Liver (tissue), 9 donors: ENCODE data around the gene SAPCD2. TPM values are rescaled to one million over a fixed set of nuclear protein-coding genes. Genes with fewer than 3 reads are reported as not detected.

Experiments
- DNase-seq: peaks from one replicate; pipeline ENCODE4 v3.0.0-alpha.2; 2017; ENCODE audit warnings: low spot score
- H3K27ac ChIP-seq, 2 donors: one replicate each; pipeline ENCODE4 v1.7.0; 2013; ENCODE audit warnings: inconsistent platforms in 2 of 2, low read length in 2 of 2, control low read depth in 1 of 2, low read depth in 1 of 2, mild to moderate bottlenecking in 1 of 2
- H3K27me3 ChIP-seq, 4 donors: one replicate each; pipeline versions ENCODE4 v1.6.1 to v1.7.0; 2013; ENCODE audit warnings: low read length in 3 of 4, inconsistent platforms in 1 of 4, mild to moderate bottlenecking in 1 of 4, moderate library complexity in 1 of 4; ENCODE audit not compliant: control insufficient read depth in 4 of 4, insufficient read depth in 4 of 4
- H3K36me3 ChIP-seq, 4 donors: one replicate each; pipeline versions ENCODE4 v1.6.1 to v1.7.0; 2013; ENCODE audit warnings: low read length in 3 of 4, mild to moderate bottlenecking in 3 of 4, low read depth in 1 of 4, moderate library complexity in 1 of 4; ENCODE audit not compliant: control insufficient read depth in 4 of 4, insufficient read depth in 3 of 4
- H3K4me1 ChIP-seq, 4 donors: one replicate each; pipeline versions ENCODE4 v1.6.1 to v1.7.0; 2013; ENCODE audit warnings: low read length in 3 of 4, mild to moderate bottlenecking in 3 of 4, moderate library complexity in 1 of 4; ENCODE audit not compliant: control insufficient read depth in 4 of 4, insufficient read depth in 4 of 4
- H3K4me3 ChIP-seq, 3 donors: one replicate each; pipeline versions ENCODE4 v1.6.1 to v1.7.0; 2013; ENCODE audit warnings: low read length in 3 of 3, control low read depth in 1 of 3, low read depth in 1 of 3, mild to moderate bottlenecking in 1 of 3
- H3K9ac ChIP-seq, 2 donors: one replicate each; pipeline ENCODE4 v1.7.0; 2013; ENCODE audit warnings: low read length in 2 of 2, mild to moderate bottlenecking in 2 of 2, moderate library complexity in 2 of 2, control low read depth in 1 of 2, low read depth in 1 of 2
- H3K9me3 ChIP-seq, 4 donors: one replicate each; pipeline versions ENCODE4 v1.6.1 to v1.7.0; 2013; ENCODE audit warnings: low read length in 3 of 4; ENCODE audit not compliant: control insufficient read depth in 4 of 4
- FOXA1 ChIP-seq: IDR thresholded peaks from 2 replicates; pipeline ENCODE4 v1.6.1; 2016; ENCODE audit warnings: antibody characterized with exemption
- FOXA2 ChIP-seq: IDR thresholded peaks from 2 replicates; pipeline ENCODE4 v1.6.1; 2016; ENCODE audit warnings: antibody characterized with exemption
- GABPA ChIP-seq, 2 donors: IDR thresholded peaks in 1 of 2; conservative IDR thresholded peaks in 1 of 2; 2 replicates each; pipeline ENCODE4 v1.6.1; 2016; ENCODE audit warnings: antibody characterized with exemption in 2 of 2, mild to moderate bottlenecking in 1 of 2, moderate library complexity in 1 of 2
- HNF4A ChIP-seq, 2 donors: conservative IDR thresholded peaks; 2 replicates each; pipeline ENCODE4 v1.6.1; 2016; ENCODE audit warnings: antibody characterized with exemption in 2 of 2, mild to moderate bottlenecking in 2 of 2
- HNF4G ChIP-seq: IDR thresholded peaks from 2 replicates; pipeline ENCODE4 v1.6.1; 2016; ENCODE audit warnings: antibody characterized with exemption
- JUND ChIP-seq, 2 donors: IDR thresholded peaks; 2 replicates each; pipeline ENCODE4 v1.6.1; 2016; ENCODE audit warnings: antibody characterized with exemption in 2 of 2
- NR2F2 ChIP-seq: IDR thresholded peaks from 2 replicates; pipeline ENCODE4 v1.6.1; 2016; ENCODE audit warnings: antibody characterized with exemption
- RAD21 ChIP-seq, 2 donors: IDR thresholded peaks; 2 replicates each; pipeline ENCODE4 v1.6.1; 2016; ENCODE audit warnings: antibody characterized with exemption in 2 of 2, mild to moderate bottlenecking in 2 of 2
- RXRA ChIP-seq, 2 donors: IDR thresholded peaks; 2 replicates each; pipeline ENCODE4 v1.6.1; 2017 to 2018; ENCODE audit warnings: antibody characterized with exemption in 2 of 2, mild to moderate bottlenecking in 1 of 2
- SP1 ChIP-seq: IDR thresholded peaks from 2 replicates; pipeline ENCODE4 v1.6.1; 2018; ENCODE audit warnings: antibody characterized with exemption, mild to moderate bottlenecking
- TAF1 ChIP-seq: conservative IDR thresholded peaks from 2 replicates; pipeline ENCODE4 v1.6.1; 2016; ENCODE audit warnings: antibody characterized with exemption, mild to moderate bottlenecking
- WGBS: extraction: QIAGEN DNeasy Blood & Tissue Kit; methylation state at CpG from one replicate; pipeline ENCODE4 v1.1.7; 2013; 5-methylcytosine and 5-hydroxymethylcytosine counted together
- polyA plus RNA-seq, 2 donors: library from polyadenylated mRNA; stranded (reverse) in 1 of 2; unstranded in 1 of 2; fragments of 200-250 nt in 1 of 2; fragments of >200 nt in 1 of 2; fragmentation: Nextera tagmentation in 1 of 2; extraction: Ambion mirVana in 1 of 2; gene quantifications; one replicate each; pipeline versions ENCODE4 v1.2.1 to v1.2.3, GENCODE V29; 2013 to 2015
- total RNA-seq, 2 donors: library from RNA; depleted of rRNA; stranded (reverse); fragments of >200 nt; gene quantifications; one replicate each; pipeline ENCODE4 v1.2.3, GENCODE V29; 2014
- TF ChIP-seq, protein P1 (sequence below): IDR thresholded peaks from 2 replicates; pipeline ENCODE4 v1.6.1; 2016; ENCODE audit warnings: antibody characterized with exemption, mild to moderate bottlenecking
- TF ChIP-seq, protein P2 (sequence below): IDR thresholded peaks from 2 replicates; pipeline ENCODE4 v1.6.1; 2016; ENCODE audit warnings: antibody characterized with exemption
- TF ChIP-seq, protein P3 (sequence below): fragments of 150-350 bp; IDR thresholded peaks from 2 replicates; pipeline ENCODE4 v1.5.1; 2017; ENCODE audit warnings: improper control_type of control experiment, low read depth, low read length; ENCODE audit not compliant: missing input control
- TF ChIP-seq, protein P4 (sequence below): IDR thresholded peaks from 2 replicates; pipeline ENCODE4 v1.6.1; 2016; ENCODE audit warnings: antibody characterized with exemption
- TF ChIP-seq, protein P5 (sequence below): IDR thresholded peaks from 2 replicates; pipeline ENCODE4 v1.6.1; 2016; ENCODE audit warnings: antibody characterized with exemption
- donor health status: healthy.
- donor health status: healthy.
- donor health status: healthy.
- donor health status: healthy.
- donor health status: healthy.

Gene SAPCD2
- total and polyA plus RNA-seq, 4 donors = 0.06 to 1.8 (median 0.23) TPM

DNA sequence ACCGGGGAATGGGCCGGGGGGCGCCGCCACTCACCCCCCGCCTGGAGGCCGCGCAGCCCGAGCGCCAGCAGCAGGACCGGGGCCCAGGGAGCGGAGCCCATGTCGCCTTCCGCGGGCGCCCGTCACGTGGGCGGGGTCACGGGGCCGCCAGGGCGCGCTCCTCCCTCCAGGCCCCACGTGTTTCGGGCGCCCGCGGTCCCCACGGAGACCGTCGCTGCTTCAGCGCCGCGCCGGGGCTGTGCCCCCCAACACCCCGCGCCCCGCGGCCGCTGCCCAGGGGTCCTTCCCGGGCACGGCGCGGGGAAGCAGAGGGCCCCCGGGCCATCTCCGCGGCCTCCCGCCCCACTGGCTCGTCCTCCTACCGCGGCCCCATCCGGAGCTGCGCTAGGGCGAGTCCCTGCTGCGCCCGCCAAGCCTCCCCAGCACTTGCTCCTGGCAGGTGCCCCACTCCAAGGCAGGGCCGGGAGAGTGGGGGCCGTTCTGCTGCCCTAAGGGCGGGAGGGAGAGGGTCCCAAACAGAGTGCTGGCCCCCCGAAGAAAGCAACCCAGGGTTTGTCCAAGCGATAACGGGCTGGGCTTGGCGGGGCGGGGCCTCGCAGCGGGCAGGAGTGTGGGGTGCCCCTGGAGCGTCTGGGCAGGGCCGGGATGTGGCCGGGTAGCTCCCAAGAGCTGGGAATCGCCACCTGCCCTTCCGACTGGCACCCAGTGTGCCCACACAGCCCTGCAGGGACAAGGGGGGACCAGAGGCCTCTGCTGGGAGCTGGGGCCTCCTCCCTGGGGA is 44.4 kb upstream of the SAPCD2 start, which contains the start of gene DPP7 (continued):
- TF ChIP-seq, protein P1, sequence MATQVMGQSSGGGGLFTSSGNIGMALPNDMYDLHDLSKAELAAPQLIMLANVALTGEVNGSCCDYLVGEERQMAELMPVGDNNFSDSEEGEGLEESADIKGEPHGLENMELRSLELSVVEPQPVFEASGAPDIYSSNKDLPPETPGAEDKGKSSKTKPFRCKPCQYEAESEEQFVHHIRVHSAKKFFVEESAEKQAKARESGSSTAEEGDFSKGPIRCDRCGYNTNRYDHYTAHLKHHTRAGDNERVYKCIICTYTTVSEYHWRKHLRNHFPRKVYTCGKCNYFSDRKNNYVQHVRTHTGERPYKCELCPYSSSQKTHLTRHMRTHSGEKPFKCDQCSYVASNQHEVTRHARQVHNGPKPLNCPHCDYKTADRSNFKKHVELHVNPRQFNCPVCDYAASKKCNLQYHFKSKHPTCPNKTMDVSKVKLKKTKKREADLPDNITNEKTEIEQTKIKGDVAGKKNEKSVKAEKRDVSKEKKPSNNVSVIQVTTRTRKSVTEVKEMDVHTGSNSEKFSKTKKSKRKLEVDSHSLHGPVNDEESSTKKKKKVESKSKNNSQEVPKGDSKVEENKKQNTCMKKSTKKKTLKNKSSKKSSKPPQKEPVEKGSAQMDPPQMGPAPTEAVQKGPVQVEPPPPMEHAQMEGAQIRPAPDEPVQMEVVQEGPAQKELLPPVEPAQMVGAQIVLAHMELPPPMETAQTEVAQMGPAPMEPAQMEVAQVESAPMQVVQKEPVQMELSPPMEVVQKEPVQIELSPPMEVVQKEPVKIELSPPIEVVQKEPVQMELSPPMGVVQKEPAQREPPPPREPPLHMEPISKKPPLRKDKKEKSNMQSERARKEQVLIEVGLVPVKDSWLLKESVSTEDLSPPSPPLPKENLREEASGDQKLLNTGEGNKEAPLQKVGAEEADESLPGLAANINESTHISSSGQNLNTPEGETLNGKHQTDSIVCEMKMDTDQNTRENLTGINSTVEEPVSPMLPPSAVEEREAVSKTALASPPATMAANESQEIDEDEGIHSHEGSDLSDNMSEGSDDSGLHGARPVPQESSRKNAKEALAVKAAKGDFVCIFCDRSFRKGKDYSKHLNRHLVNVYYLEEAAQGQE = no peak
- TF ChIP-seq, protein P2, sequence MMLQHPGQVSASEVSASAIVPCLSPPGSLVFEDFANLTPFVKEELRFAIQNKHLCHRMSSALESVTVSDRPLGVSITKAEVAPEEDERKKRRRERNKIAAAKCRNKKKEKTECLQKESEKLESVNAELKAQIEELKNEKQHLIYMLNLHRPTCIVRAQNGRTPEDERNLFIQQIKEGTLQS = no peak
- TF ChIP-seq HNF4G = no peak
- no peak for TF ChIP-seq GABPA (IDR thresholded peaks at IDR 0.05 in 1 of 2, conservative IDR thresholded peaks at IDR 0.05 in 1 of 2)

DNA sequence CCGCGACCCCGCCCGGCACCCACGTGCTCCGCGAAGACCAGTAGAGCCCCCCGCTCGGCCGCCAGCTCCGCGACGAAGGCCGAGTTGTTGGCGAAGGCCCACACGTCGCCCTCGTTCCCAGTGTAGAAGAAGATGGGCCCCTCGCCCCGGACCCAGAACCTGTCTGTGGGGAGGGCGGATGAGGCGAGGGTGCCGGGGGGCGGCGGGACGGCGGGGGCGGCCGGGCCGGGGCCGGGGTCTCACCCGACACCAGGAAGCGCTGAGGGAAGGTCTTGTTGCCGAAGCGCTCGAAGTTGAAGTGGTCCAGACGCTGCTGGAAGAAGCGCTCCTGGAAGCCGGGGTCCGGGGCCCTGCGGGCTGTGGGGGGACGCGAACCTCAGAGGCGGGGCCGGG is 43.9 kb upstream of the SAPCD2 start:
- H3K27ac ChIP-seq = no peak overlapping the region
- DNase-seq = no peak
- WGBS = 3% methylated on average over 45 of the region's 45 CpGs

More for the DNA sequence above, 43.9 kb upstream of the SAPCD2 start:
- TF ChIP-seq JUND (IDR thresholded peaks at IDR 0.05) (no peak), HNF4A (conservative IDR thresholded peaks at IDR 0.05) (no peak), RAD21 (IDR thresholded peaks at IDR 0.05) (no peak), SP1 (no peak), FOXA2 (no peak), FOXA1 (no peak), GABPA (IDR thresholded peaks at IDR 0.05 in 1 of 2, conservative IDR thresholded peaks at IDR 0.05 in 1 of 2) (no peak), NR2F2 (no peak), HNF4G (no peak), RXRA (IDR thresholded peaks at IDR 0.05) (no peak), TAF1 (no peak)
- TF ChIP-seq, protein P3, sequence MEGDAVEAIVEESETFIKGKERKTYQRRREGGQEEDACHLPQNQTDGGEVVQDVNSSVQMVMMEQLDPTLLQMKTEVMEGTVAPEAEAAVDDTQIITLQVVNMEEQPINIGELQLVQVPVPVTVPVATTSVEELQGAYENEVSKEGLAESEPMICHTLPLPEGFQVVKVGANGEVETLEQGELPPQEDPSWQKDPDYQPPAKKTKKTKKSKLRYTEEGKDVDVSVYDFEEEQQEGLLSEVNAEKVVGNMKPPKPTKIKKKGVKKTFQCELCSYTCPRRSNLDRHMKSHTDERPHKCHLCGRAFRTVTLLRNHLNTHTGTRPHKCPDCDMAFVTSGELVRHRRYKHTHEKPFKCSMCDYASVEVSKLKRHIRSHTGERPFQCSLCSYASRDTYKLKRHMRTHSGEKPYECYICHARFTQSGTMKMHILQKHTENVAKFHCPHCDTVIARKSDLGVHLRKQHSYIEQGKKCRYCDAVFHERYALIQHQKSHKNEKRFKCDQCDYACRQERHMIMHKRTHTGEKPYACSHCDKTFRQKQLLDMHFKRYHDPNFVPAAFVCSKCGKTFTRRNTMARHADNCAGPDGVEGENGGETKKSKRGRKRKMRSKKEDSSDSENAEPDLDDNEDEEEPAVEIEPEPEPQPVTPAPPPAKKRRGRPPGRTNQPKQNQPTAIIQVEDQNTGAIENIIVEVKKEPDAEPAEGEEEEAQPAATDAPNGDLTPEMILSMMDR = no peak
- TF ChIP-seq, protein P4, sequence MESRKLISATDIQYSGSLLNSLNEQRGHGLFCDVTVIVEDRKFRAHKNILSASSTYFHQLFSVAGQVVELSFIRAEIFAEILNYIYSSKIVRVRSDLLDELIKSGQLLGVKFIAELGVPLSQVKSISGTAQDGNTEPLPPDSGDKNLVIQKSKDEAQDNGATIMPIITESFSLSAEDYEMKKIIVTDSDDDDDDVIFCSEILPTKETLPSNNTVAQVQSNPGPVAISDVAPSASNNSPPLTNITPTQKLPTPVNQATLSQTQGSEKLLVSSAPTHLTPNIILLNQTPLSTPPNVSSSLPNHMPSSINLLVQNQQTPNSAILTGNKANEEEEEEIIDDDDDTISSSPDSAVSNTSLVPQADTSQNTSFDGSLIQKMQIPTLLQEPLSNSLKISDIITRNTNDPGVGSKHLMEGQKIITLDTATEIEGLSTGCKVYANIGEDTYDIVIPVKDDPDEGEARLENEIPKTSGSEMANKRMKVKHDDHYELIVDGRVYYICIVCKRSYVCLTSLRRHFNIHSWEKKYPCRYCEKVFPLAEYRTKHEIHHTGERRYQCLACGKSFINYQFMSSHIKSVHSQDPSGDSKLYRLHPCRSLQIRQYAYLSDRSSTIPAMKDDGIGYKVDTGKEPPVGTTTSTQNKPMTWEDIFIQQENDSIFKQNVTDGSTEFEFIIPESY = no peak
- TF ChIP-seq, protein P5, sequence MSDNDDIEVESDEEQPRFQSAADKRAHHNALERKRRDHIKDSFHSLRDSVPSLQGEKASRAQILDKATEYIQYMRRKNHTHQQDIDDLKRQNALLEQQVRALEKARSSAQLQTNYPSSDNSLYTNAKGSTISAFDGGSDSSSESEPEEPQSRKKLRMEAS = no peak
- TF ChIP-seq, protein P2 = no peak
- TF ChIP-seq, protein P1 = no peak
- Histone ChIP-seq H3K27me3 (no peaks in the 10 kb centered on the region), H3K4me1 (peaks cover 4 to 7% (median 5%) of the 10 kb centered on the region in 4 donors), H3K9ac (no peak overlapping the region), H3K4me3 (peak overlapping the region in 2 of 3 donors; percentile 47 to 75), H3K9me3 (no peaks in the 10 kb centered on the region), H3K36me3 (peaks cover 0 to 7% (median 4%) of the 10 kb centered on the region in 4 donors)
